ENCODE data around the gene POLE2.

POLE2 gene

GRCh38 chr14:49615776-49616175, 72.2 kb downstream of the POLE2 start:
- DNase-seq: no peak

GRCh38 chr14:49614196-49614595, 73.8 kb downstream of the POLE2 start:
- no peak for DNase-seq

GRCh38 chr14:49612671-49613070, 75.3 kb downstream of the POLE2 start:
- DNase-seq: no peak

GRCh38 chr14:49612251-49612650, 75.8 kb downstream of the POLE2 start:
- no peak for DNase-seq

GRCh38 chr14:49607583-49607982, 80.4 kb downstream of the POLE2 start:
- DNase-seq: no peak

- peak; percentile 70 for DNase-seq
Measured at GRCh38 chr14:49598485-49599300, 89.3 kb downstream of the POLE2 start, which contains the start of gene LRR1. Gene LRR1, plus strand, starts transcription at chr14:49598940. Its CDS starts 81 bp downstream, at chr14:49599021.

GRCh38 chr14:49598189-49598484, 89.9 kb downstream of the POLE2 start:
- DNase-seq: no peak

- DNase-seq: no peak
Measured at GRCh38 chr14:49594347-49595091, 93.5 kb downstream of the POLE2 start.
